Renal cortex interstitium (tissue), 11 donors: Measurements from ENCODE around the gene SH3GL3. TPM values are rescaled to one million over a fixed set of nuclear protein-coding genes. Genes with fewer than 3 reads are reported as not detected.

ENCODE experiments used
- DNase-seq, 11 donors: peaks; one replicate each; pipeline ENCODE4 v3.0.0-alpha.2; 2013; ENCODE audit warnings: low read depth in 9 of 11, low spot score in 4 of 11; ENCODE audit errors: extremely low read depth in 1 of 11
- polyA plus RNA-seq, 3 donors: library from polyadenylated mRNA; unstranded; fragments of 120-200 nt; gene quantifications; one replicate each; pipeline ENCODE4 v1.2.1, GENCODE V29; 2013; ENCODE audit not compliant: insufficient read length in 3 of 3

The SH3GL3 gene
- polyA plus RNA-seq, 3 donors, result 11.0 to 12.9 (median 11.1) TPM

DNA sequence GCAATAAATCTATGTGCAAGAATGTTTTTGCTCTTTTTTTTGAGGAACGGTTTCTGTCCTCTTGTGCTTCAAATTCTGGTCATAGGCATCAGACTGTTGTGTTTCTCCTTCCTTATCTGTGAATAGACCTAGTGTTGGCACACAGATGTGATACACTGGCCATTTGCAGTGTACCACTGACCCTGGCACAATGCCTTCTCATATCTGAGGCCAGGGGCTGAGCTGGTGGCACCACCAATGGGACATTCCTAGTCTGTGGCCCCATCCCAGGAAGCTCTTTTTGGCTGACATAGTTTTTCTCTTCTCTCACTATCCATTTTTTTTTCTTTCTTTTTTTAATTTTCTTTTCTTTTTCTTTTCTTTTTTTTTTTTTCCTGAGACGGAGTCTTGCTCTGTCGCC lies 40.4 kb downstream of the SH3GL3 start:
- DNase-seq, result no peak

DNA sequence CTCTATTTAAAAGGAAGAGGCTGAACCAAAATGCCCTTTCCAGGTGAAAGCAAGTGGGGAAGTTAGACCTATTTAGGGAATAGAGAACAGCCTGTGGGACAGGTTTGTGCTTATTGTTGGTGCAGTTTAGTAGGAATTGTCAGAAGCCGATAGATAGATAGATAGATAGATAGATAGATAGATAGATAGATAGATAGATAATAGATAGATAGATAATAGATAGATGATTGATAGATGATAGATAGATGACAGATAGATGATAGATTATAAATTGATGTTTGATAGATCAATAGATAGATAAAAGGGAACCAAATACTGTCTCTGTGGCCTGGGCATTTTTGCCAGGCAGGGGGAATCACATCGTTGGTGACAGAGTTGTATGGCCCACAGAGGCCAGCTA lies 42.5 kb downstream of the SH3GL3 start:
- no peak for DNase-seq

DNA sequence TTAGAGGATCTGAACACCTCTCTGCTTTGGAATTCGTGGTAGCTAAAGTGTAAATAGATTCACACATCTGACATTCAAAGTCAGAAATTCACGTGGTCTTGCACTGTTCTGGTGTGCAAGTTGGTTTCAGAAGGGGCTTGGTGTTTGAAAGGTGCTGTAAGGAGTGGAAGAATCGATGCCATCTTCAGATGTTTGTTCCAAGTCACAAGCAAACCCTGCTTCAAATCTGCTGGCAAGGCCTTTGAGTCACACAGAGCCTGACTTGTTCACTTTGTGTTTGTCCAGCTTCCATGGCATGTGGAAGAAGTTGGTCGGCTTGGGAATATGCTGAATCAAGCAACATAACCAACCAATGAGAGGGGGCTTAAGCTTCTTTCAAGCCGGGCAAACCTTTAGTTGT lies 44.3 kb downstream of the SH3GL3 start:
- DNase-seq, result no peak

DNA sequence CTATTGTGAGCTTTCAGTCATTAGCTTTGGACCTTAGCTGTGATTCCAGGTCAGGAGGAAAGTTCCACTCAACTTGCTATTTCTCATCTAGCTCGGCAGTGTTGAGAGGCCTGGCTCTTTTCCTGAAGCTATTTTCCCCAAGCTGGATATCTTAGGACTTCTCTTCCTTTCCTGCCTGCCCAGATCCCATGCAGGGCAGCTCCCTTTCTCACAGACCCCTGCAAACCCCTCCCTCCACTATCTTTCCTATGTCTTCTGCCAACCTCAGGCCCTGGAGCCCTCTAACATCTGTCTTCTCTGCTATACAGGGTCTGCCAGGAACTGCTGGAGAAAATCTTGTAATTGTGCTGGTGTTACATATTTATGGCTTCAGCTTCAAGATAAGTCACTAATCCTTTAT lies 49.6 kb downstream of the SH3GL3 start:
- no peak for DNase-seq

DNA sequence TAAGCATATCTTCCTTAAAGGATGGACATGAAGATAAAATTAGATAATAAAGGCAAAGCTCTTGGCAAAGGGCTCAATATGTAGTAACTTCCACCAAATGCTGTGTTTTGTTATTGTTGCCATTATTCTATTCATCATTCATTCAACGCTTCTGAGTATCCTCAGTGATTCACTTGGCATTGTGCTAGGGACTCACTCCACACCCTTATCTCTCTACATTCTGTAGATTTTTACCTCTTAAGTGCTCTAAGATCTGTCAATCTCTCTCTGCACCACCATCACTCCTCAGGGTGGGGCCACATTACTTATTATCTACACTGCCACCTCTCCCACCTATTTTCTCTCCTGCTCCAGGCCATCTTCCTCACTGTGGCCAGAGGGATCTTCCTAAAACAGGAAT lies 51.2 kb downstream of the SH3GL3 start:
- no peak for DNase-seq

DNA sequence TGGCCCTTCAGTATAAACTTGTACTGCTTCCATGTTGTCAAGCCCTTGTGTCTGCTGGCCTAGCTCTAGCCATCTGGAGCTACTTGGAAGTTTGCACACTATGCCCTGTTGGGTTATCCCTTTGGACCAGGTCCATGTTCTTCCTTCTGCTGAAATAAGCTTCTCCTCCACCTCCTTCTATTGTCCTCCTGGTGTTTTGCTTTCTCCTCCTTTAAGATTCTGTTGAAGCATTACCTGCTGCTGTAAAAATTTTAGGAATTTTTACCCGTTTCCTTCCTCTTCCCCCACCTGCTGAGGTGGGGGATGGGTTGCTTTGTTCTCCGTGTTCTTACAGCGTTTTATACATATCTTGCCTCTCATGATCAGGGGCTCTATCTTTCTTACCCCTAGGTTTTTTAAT lies 51.7 kb downstream of the SH3GL3 start:
- peak in 1 of 11 donors; percentile 7 for DNase-seq

DNA sequence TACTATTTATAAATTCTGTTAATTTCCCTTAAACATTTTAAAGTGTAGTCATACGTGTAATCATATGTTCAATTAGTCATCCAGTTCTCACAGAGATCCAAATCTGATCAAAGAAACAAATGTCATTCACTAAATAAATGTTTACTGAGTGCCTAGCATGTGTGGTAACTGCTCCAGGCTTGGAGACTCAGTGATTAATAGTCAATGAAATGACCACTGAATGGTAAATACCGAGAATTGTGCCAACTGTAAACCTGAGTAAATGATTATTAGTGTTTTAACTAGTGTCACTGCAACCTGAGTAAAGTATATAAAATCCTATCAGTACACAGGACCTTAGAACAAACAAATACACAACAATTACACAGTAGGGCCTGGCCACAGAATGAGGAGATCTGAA lies 52.3 kb downstream of the SH3GL3 start:
- DNase-seq, result no peak

DNA sequence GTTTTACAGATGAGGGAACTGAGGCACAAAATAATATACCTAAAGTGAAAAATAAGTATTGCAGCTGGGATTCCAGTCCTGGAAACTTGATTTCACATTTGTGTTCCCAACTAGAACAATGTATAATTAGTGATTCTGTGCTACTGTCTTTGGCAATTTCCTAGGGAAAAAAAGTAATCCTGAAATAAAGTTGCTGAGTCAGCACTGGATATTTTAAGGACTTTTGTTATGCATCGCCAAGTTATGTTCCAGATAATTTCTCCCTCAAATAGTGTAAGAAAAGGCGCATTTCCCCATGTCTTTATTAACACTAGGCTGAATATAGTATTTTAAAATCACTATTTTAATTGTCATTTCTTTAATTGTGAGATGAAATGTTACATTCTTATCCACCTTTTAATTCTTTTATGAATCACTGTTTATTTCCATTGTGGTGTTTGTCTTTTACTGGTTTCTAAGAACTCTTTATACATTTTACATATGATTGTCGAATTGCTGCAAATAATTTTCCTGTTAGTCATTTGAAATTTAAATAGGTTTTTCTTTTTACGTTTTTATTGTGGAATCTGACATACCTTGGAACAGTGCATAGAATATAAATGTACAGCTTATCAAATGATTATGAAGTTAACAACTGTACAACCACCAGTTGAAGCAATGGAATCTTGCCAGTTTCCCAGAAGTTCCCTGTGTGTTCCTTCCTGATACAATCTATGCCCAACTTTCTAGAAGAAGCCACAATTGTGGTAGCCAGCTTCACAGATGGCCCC lies 56.6 kb downstream of the SH3GL3 start:
- no peak for DNase-seq

DNA sequence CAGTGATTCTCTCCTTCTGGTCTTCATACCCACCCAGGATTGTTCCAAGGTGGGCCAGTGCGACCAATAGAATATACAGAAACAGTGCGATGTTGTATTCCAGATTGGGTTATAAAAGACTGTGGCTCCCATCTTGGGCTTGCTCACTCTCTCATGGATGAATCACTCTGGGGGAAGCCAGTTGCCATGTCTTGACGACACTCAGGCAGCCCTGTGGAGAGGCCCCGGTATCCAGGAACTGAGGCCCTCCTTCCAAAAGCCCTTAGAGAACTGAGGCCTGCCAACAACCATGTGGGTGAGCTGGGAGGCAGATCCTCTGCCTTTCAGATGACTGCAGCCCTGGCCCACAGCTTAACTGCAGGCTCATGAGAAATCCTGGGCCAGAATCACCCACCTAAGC lies 57.2 kb downstream of the SH3GL3 start:
- no peak for DNase-seq

DNA sequence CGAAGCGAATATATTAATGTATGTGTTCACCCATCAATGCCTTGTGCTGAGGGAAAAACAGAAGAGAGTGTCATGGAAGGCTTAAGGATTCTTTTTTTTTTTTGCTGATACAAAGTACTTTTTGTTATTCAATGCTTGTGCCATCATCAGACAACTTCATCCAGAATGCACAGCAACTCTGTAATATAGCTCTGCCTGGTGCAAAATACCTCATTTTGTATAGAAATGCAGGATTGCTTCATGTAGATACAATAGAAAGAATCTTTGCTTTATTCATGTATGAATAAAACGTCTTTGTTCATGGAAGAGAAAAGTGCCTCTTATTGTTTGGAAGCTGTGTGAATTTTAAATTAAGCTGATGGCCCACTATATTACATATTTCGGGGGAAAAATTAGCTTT lies 62.9 kb downstream of the SH3GL3 start:
- no peak for DNase-seq

DNA sequence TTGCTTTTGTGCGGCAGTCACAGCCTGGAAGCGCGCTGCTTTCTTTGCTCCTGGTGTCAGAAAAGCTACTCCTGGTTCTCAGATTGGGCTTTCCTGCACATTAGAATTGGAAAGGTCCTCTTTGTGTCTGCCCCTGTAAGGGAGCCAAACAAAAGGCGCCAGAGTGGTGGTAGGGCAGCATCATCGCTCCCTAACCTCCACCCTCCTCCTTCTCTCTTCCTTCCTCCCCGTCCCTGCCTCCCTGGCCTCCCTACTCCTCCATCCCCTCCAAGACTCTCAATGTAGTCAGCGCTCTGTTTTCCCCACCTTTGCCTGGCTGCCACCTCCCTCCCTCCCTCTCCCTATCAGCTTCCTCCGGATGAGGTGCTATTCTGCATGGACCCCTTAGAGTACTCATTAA lies 65.3 kb downstream of the SH3GL3 start:
- no peak for DNase-seq

DNA sequence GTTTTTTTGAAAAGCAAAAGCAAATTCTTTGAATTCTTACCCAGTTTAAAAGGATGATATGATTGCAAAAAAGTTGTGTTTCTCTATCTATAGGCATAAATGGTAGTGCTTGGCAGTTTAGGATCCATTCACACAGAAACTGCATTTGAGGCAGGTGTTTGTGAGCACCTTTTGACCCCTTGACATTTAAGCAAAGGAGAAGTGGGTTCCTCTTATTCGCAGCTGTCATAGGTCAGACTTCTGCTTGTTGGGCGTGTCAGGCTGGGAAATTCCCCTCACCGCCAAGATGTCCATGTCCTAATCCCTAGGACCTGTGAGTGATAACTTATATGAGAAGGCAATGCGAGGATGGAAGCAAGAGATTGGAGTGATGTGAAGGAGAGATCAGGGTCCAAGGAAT lies 67.4 kb downstream of the SH3GL3 start:
- no peak for DNase-seq

DNA sequence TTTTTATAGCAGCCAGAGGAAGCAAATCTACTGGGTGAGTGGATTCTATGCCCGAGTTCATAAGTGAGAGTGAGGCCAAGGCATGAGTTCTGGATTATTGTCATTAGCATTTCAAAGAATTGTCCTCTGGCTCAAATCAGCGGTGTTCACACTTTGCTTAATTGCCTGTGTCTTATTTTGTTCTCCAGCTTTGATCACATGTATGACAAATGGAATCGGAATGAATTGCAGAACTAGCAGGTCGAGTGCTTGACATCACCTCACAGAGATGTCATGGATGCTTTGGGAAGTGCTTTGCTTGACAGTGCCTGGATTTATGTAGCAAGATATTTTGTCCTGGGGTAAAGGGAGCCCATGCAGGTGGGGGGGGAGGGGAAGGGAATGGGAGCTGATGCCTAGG lies 68.0 kb downstream of the SH3GL3 start:
- DNase-seq, result peak in 2 of 11 donors; percentile 2 to 5

DNA sequence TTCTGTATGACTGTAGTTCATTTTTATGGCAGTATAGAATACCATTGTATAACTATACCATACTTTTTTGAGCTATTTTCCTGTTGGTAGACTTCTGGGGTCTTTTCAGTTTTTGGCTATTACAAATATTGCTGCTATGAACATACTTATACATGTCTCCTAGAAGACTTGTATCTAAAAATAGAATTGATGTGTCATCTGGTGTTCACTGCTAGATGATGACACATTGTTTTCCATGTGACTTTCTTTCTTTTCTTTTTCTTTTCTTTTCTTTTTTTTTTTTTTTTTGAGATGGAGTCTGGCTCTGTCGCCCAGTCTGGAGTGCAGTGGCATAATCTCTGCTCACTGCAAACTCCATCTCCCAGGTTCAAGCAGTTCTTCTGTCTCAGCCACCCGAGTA lies 69.8 kb downstream of the SH3GL3 start:
- DNase-seq, result no peak

DNA sequence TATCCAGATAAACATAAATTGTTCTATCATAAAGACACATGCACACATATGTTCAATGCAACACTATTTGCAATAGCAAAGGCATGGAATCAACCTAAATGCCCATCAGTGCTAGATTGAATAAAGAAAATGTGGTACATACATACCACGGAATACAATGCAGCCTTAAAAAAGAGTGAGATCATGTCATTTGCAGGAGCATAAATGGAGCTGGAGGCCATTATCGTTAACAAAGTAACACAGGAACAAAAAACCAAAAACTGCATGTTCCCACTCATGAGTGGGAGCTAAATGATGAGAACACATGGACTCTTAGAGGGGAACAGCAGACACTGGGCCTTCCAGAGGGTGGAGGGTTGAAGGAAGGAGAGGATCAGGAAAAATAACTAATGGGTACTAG lies 79.2 kb downstream of the SH3GL3 start:
- DNase-seq, result no peak

DNA sequence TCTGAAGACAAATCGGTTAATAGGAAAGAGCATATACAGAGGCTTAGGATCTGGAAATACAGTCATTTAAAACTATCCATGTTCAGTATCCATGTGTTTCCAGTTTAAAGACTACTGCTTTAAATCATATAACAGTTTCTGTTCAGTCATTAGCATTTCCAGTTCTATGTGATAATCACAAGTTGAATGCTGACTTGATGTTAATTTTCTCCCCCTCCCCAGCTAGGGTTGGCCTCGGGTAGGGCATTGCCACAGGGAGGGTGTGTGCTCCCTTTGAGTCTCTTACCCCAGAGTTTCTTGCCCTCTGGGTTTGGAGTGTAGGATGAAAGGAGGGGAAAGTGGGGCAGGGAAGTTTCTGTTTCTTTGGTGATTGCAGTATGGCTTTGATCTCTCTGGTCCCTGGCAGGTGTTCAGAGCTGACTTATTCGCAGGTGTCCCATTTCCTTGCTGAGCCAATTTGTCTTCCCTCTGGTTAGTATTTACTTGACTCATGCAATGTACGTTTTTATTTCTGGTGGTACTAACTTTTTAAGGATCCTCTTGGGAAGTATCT lies 86.3 kb downstream of the SH3GL3 start:
- no peak for DNase-seq

DNA sequence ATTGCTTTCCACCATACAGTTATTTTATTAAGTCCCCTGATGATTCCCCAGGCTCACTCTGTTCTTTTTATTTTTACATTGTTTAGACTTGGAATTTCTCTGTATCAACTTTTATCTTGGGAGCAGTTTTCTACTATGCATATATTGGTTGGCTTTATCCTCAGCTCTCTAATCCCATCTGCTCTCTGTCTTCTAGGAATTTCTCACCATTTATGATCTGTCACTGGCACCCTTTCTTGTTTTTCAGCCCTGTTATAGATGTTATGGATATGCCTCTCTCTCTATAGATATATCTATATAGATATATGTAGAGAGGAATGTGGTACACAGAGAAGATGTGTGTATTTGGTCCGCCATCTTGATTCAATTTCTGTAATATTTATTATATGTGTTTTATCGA lies 90.5 kb downstream of the SH3GL3 start:
- DNase-seq, result no peak

DNA sequence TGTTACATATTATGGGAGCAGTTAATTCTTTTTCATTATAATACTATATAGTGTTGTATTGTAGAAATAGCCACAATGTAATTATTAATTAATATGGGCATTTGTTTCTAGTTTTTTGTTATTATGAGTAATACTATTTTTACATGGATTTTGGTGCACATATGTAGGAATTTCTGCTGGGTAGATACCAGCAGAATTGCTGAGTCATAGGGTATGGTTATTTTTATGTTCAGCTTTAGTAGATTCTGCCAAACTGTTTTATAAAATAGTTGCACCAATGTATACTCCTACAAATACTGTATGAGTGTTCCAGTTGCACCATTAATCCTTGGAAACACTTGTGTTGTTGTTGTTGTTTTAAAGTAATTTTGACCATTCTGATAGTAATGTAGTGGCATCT lies 91.5 kb downstream of the SH3GL3 start:
- no peak for DNase-seq

DNA sequence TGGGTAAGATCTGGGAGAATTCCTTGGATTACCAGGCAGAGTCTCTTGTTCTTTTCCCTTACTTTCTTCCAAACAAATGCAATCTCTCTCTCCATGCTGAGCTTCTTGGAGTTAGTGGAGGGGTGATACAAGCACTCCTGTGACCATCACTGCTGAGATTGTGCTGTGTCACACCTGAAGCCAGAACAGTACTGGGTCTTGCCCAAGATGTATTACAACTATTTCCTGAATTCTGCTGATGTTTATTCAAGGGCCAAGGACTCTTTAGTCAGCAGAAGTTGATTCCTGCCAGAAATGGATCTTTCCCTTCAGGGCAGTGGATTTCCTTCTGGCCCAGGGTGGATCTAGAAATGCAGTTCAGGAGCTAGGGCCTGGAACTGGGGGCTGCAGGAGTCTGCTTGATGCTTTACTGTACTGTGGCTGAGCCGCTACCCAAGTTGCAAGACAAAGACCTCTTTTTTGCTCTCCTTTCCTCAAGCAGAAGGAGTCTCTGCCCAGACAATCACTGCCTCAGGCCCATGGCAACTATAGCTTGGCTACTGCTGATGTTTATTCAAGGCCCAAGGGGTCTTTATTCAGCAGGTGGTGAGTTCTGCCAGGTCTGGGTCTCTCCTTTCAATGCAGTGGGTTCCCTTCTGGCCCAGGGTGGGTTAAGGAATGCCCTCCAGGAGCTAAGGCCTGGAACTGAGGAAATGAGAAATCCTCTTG lies 98.8 kb downstream of the SH3GL3 start:
- DNase-seq, result no peak

DNA sequence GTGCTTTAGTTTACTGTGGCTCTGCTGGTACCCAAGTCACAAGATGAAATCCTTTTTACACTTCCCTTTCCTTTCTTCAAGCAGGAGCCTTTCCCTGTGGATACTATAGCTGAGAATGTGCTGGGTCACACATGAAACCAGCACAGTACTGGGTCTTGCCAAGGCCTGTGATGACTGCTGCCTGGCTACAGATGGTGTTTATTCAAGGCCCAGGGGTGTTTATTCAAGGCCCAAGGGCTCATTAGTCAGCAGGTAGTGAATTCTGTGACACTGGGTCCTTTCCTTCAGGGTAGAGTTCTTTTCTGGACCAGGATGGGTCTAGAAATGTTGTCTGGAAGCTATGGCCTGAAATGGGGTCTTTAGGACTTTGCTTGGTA lies 99.4 kb downstream of the SH3GL3 start:
- DNase-seq, result no peak

DNA sequence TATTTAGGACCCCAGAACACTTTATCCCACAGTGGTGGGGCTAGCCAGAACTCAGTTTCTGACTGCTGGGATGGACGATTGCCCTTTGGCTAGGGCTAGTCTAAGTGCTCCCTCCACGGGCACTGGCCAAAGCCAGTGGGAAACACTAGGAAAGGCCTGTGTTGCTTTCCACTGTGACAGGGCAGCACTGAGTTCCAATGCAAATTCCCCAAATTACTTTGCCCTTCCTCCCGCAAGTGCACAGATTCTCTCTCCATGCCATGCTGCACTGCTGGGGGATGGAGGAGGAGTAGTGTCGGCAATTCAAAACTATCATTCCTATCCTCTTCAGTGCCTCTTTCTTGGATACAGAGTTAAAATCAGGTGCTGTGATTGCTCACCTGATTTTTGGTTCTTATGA lies 100.0 kb downstream of the SH3GL3 start:
- no peak for DNase-seq
